Fibroblast of lung (primary cell): ENCODE measurements around the gene GSDMA.

Experiments used
- EZH2 ChIP-seq: IDR thresholded peaks from 2 replicates; pipeline ENCODE4 v1.5.1; 2012; ENCODE audit warnings: low read length, control low read depth, mild to moderate bottlenecking; ENCODE audit errors: missing control alignments
- TF ChIP-seq, protein P1 (sequence below), 2 donors: IDR thresholded peaks in 1 of 2; conservative IDR thresholded peaks in 1 of 2; 1 replicate in 1 of 2; 2 replicates in 1 of 2; pipeline ENCODE4 v1.5.1; 2011 to 2012; ENCODE audit warnings: low read length in 2 of 2, control low read depth in 1 of 2, inconsistent platforms in 1 of 2, low read depth in 1 of 2, mild to moderate bottlenecking in 1 of 2

DNA sequence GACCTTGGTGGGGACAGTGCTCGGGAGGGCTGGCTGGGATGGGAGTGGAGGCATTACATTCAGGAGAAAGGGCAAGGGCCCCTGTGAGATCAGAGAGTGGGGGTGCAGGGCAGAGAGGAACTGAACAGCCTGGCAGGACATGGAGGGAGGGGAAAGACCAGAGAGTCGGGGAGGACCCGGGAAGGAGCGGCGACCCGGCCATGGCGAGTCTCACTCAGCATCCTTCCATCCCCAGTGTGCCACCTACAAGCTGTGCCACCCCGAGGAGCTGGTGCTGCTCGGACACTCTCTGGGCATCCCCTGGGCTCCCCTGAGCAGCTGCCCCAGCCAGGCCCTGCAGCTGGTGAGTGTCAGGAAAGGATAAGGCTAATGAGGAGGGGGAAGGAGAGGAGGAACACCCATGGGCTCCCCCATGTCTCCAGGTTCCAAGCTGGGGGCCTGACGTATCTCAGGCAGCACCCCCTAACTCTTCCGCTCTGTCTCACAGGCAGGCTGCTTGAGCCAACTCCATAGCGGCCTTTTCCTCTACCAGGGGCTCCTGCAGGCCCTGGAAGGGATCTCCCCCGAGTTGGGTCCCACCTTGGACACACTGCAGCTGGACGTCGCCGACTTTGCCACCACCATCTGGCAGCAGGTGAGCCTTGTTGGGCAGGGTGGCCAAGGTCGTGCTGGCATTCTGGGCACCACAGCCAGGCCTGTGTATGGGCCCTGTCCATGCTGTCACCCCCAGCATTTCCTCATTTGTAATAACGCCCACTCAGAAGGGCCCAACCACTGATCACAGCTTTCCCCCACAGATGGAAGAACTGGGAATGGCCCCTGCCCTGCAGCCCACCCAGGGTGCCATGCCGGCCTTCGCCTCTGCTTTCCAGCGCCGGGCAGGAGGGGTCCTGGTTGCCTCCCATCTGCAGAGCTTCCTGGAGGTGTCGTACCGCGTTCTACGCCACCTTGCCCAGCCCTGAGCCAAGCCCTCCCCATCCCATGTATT is 53.5 kb downstream of the GSDMA start:
- TF ChIP-seq, protein P1, sequence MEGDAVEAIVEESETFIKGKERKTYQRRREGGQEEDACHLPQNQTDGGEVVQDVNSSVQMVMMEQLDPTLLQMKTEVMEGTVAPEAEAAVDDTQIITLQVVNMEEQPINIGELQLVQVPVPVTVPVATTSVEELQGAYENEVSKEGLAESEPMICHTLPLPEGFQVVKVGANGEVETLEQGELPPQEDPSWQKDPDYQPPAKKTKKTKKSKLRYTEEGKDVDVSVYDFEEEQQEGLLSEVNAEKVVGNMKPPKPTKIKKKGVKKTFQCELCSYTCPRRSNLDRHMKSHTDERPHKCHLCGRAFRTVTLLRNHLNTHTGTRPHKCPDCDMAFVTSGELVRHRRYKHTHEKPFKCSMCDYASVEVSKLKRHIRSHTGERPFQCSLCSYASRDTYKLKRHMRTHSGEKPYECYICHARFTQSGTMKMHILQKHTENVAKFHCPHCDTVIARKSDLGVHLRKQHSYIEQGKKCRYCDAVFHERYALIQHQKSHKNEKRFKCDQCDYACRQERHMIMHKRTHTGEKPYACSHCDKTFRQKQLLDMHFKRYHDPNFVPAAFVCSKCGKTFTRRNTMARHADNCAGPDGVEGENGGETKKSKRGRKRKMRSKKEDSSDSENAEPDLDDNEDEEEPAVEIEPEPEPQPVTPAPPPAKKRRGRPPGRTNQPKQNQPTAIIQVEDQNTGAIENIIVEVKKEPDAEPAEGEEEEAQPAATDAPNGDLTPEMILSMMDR (conservative IDR thresholded peaks at IDR 0.05 in 1 of 2, IDR thresholded peaks at IDR 0.05 in 1 of 2; ENCODE audit: low read depth in 1 of 2, low read length in 2 of 2) = no peak
- TF ChIP-seq EZH2 = no peak
